H9 (cell line): ENCODE results near the gene DPP6. TPM values are rescaled to one million over a fixed set of nuclear protein-coding genes. Genes with fewer than 3 reads are reported as not detected.

Experiments used
- DNase-seq: peaks from one replicate; pipeline ENCODE4 v3.0.0-alpha.2; 2017
- H2AFZ ChIP-seq: one replicate; pipeline ENCODE4 v1.6.1; 2013; ENCODE audit warnings: mild to moderate bottlenecking, low read length, control low read depth, moderate library complexity
- H2AK5ac ChIP-seq: 2 replicates; pipeline ENCODE4 v1.6.1; 2013; ENCODE audit warnings: low read length, control low read depth, mixed read lengths; ENCODE audit not compliant: insufficient read length
- H2BK120ac ChIP-seq: one replicate; pipeline ENCODE4 v1.6.1; 2013; ENCODE audit warnings: low read depth, mild to moderate bottlenecking, low read length, control low read depth, inconsistent platforms; ENCODE audit not compliant: poor library complexity, severe bottlenecking
- H2BK12ac ChIP-seq: 2 replicates; pipeline ENCODE4 v1.6.1; 2013; ENCODE audit warnings: low read length, control low read depth, mixed read lengths, low read depth; ENCODE audit not compliant: insufficient read length
- H2BK15ac ChIP-seq: 2 replicates; pipeline ENCODE4 v1.6.1; 2013; ENCODE audit warnings: low read depth, low read length, control low read depth
- H2BK20ac ChIP-seq: one replicate; pipeline ENCODE4 v1.6.1; 2013; ENCODE audit warnings: low read depth, mild to moderate bottlenecking, low read length, control low read depth, inconsistent platforms; ENCODE audit not compliant: poor library complexity, severe bottlenecking
- H2BK5ac ChIP-seq: 2 replicates; pipeline ENCODE4 v1.6.1; 2013; ENCODE audit warnings: low read length, control low read depth, mixed read lengths; ENCODE audit not compliant: insufficient read length
- H3K14ac ChIP-seq: 2 replicates; pipeline ENCODE4 v1.6.1; 2013; ENCODE audit warnings: low read length, control low read depth; ENCODE audit not compliant: insufficient read depth
- H3K18ac ChIP-seq: 2 replicates; pipeline ENCODE4 v1.6.1; 2013; ENCODE audit warnings: low read depth, mild to moderate bottlenecking, mixed read lengths, low read length, control low read depth; ENCODE audit not compliant: insufficient read length
- H3K23ac ChIP-seq: 2 replicates; pipeline ENCODE4 v1.6.1; 2013; ENCODE audit warnings: low read length, control low read depth, mixed read lengths, low read depth; ENCODE audit not compliant: insufficient read length
- H3K23me2 ChIP-seq: 2 replicates; pipeline ENCODE4 v1.6.1; 2013; ENCODE audit warnings: low read depth, mild to moderate bottlenecking, mixed read lengths, low read length, control low read depth; ENCODE audit not compliant: insufficient read length, poor library complexity, severe bottlenecking
- H3K27ac ChIP-seq: 2 replicates; pipeline ENCODE4 v1.5.1; 2013; ENCODE audit warnings: low read length, control low read depth, mixed read lengths, low read depth; ENCODE audit not compliant: insufficient read length
- H3K27me3 ChIP-seq: 2 replicates; pipeline ENCODE4 v1.6.1; 2013; ENCODE audit warnings: low read length, control low read depth, inconsistent platforms; ENCODE audit not compliant: insufficient read depth
- H3K4ac ChIP-seq: 2 replicates; pipeline ENCODE4 v1.6.1; 2013; ENCODE audit warnings: low read depth, mild to moderate bottlenecking, control low read depth, inconsistent platforms, low read length, moderate library complexity
- H3K4me1 ChIP-seq: 2 replicates; pipeline ENCODE4 v1.6.1; 2013; ENCODE audit warnings: low read length, control low read depth, inconsistent platforms; ENCODE audit not compliant: insufficient read depth
- H3K4me2 ChIP-seq: 2 replicates; pipeline ENCODE4 v1.6.1; 2013; ENCODE audit warnings: low read length, control low read depth, mixed read lengths; ENCODE audit not compliant: insufficient read length, insufficient read depth
- H3K56ac ChIP-seq: 2 replicates; pipeline ENCODE4 v1.6.1; 2013; ENCODE audit warnings: low read depth, mild to moderate bottlenecking, mixed read lengths, low read length, control low read depth; ENCODE audit not compliant: insufficient read length
- H3K79me1 ChIP-seq: 2 replicates; pipeline ENCODE4 v1.6.1; 2013; ENCODE audit warnings: low read depth, mild to moderate bottlenecking, moderate library complexity, low read length, control low read depth, inconsistent platforms; ENCODE audit not compliant: insufficient read depth, poor library complexity, severe bottlenecking
- H3K79me2 ChIP-seq: 2 replicates; pipeline ENCODE4 v1.6.1; 2013; ENCODE audit warnings: low read length, control low read depth, inconsistent platforms; ENCODE audit not compliant: insufficient read depth
- H3K9ac ChIP-seq: 2 replicates; pipeline ENCODE4 v1.6.1; 2013; ENCODE audit warnings: low read length, control low read depth, mixed read lengths; ENCODE audit not compliant: insufficient read length; ENCODE audit errors: extremely low read depth
- H3K9me3 ChIP-seq: one replicate; pipeline ENCODE4 v1.6.1; 2013; ENCODE audit warnings: low read depth, low read length, inconsistent platforms; ENCODE audit not compliant: control insufficient read depth
- H3T11ph ChIP-seq: one replicate; pipeline ENCODE4 v1.6.1; 2013; ENCODE audit warnings: mild to moderate bottlenecking, low read length, control low read depth, inconsistent platforms
- H4K20me1 ChIP-seq: one replicate; pipeline ENCODE4 v1.6.1; 2013; ENCODE audit not compliant: control insufficient read depth, insufficient read length, insufficient read depth
- H4K5ac ChIP-seq: 2 replicates; pipeline ENCODE4 v1.6.1; 2013; ENCODE audit warnings: low read depth, mild to moderate bottlenecking, mixed read lengths, low read length, control low read depth; ENCODE audit not compliant: insufficient read length
- H4K8ac ChIP-seq: replicated peaks from 2 replicates; pipeline ENCODE4 v1.6.1; 2013; ENCODE audit warnings: low read length, control low read depth, mixed read lengths, low read depth; ENCODE audit not compliant: insufficient read length
- H4K91ac ChIP-seq: 2 replicates; pipeline ENCODE4 v1.6.1; 2013; ENCODE audit warnings: low read depth, mild to moderate bottlenecking, moderate library complexity, mixed read lengths, low read length, control low read depth; ENCODE audit not compliant: insufficient read length
- H3K27ac Mint-ChIP-seq, 3 experiments: 2 replicates in 2 of 3; 3 replicates in 1 of 3; pipeline ENCODE4 v1.8.0; 2020 to 2021; ENCODE audit warnings: mixed read lengths in 3 of 3, mild to moderate bottlenecking in 1 of 3, moderate library complexity in 1 of 3
- H3K27me3 Mint-ChIP-seq: 2 replicates; pipeline ENCODE4 v1.8.0; 2021; ENCODE audit warnings: low read depth, mild to moderate bottlenecking, moderate library complexity, mixed read lengths
- H3K36me3 Mint-ChIP-seq, 3 experiments: 2 replicates in 2 of 3; 3 replicates in 1 of 3; pipeline ENCODE4 v1.8.0; 2020 to 2021; ENCODE audit warnings: low read depth in 3 of 3, mixed read lengths in 3 of 3; ENCODE audit not compliant: insufficient read depth in 1 of 3
- H3K4me1 Mint-ChIP-seq, 2 experiments: 2 replicates each; pipeline ENCODE4 v1.8.0; 2020; ENCODE audit warnings: mixed read lengths in 2 of 2
- H3K4me3 Mint-ChIP-seq, 2 experiments: 2 replicates in 1 of 2; 3 replicates in 1 of 2; pipeline ENCODE4 v1.8.0; 2020 to 2021; ENCODE audit warnings: mild to moderate bottlenecking in 2 of 2, mixed read lengths in 2 of 2, moderate library complexity in 1 of 2
- H3K9me3 Mint-ChIP-seq, 2 experiments: 2 replicates in 1 of 2; 3 replicates in 1 of 2; pipeline ENCODE4 v1.8.0; 2020; ENCODE audit warnings: mild to moderate bottlenecking in 2 of 2, mixed read lengths in 2 of 2, moderate library complexity in 1 of 2
- CTCF ChIP-seq: fragments of 200-600 bp; sonication (generic); conservative IDR thresholded peaks from 3 replicates; pipeline ENCODE4 v1.8.0; 2021; ENCODE audit warnings: antibody characterized with exemption, mild to moderate bottlenecking
- WGBS: extraction: QIAGEN DNeasy Blood & Tissue Kit; methylation state at CpG from one replicate; pipeline ENCODE4 v1.1.7; 2013; ENCODE audit warnings: missing lambda C conversion rate, low lambda C conversion rate, mixed read lengths; ENCODE audit not compliant: insufficient read length; ENCODE audit errors: extremely low coverage; 5-methylcytosine and 5-hydroxymethylcytosine counted together
- total RNA-seq: library from RNA; stranded (reverse); gene quantifications from 2 replicates; pipeline ENCODE4 v1.2.1, GENCODE V29; 2021

The DPP6 gene
- total RNA-seq, 1 experiment from 2014 or later: 4.5 TPM

GRCh38 chr7:154767821-154768415, 715.7 kb downstream of the DPP6 start:
- Histone ChIP-seq H4K5ac (no peak overlapping the region), H3T11ph (no peak overlapping the region), H3K14ac (no peak overlapping the region), H3K27ac (no peak overlapping the region), H2AK5ac (no peak overlapping the region), H3K9me3 (no peaks in the 10 kb centered on the region), H2BK12ac (no peak overlapping the region), H2BK5ac (no peak overlapping the region), H2AFZ (no peak overlapping the region), H3K79me1 (no peaks in the 10 kb centered on the region), H3K4me2 (no peak overlapping the region), H3K9ac (no peak overlapping the region), H3K18ac (no peak overlapping the region), H2BK20ac (no peak overlapping the region), H3K23me2 (no peaks in the 10 kb centered on the region), H3K79me2 (no peaks in the 10 kb centered on the region), H4K91ac (no peak overlapping the region), H3K4ac (no peak overlapping the region), H3K4me1 (peaks cover 10% of the 10 kb centered on the region), H3K27me3 (no peaks in the 10 kb centered on the region), H4K20me1 (no peaks in the 10 kb centered on the region), H2BK15ac (no peak overlapping the region), H3K23ac (no peak overlapping the region), H4K8ac (no peak overlapping the region), H3K56ac (no peak overlapping the region), H2BK120ac (no peak overlapping the region)
- Mint-ChIP-seq H3K4me1 (peaks cover 36 to 37% of the 10 kb centered on the region in 2 experiments), H3K36me3 (peaks cover 5 to 7% (median 6%) of the 10 kb centered on the region in 3 experiments; a peak in 6 of 7 replicates), H3K9me3 (peaks cover 0 to 2% of the 10 kb centered on the region in 2 experiments; a peak in 2 of 5 replicates), H3K27ac (no peak overlapping the region), H3K4me3 (no peak overlapping the region), H3K27me3 (peaks cover 3% of the 10 kb centered on the region; the same call in 1 of the 2 replicates)
- no peak for TF ChIP-seq CTCF
- no CpG with 5 or more reads among the region's 9 CpGs for WGBS
- no peak for DNase-seq
